Left kidney (tissue), 2 donors: Measurements from ENCODE around the gene RASAL2. TPM values are rescaled to one million over a fixed set of nuclear protein-coding genes. Genes with fewer than 3 reads are reported as not detected.

Source experiments
- DNase-seq: peaks from one replicate; pipeline ENCODE4 v3.0.0-alpha.2; 2013
- polyA plus RNA-seq: library from polyadenylated mRNA; unstranded; fragments of 120-200 nt; gene quantifications from one replicate; pipeline ENCODE4 v1.2.1, GENCODE V29; 2013; ENCODE audit not compliant: insufficient read length

Gene RASAL2
- polyA plus RNA-seq, 1 donor, result 22.1 TPM

GRCh38 chr1:178452013-178452412 is 358.1 kb downstream of the RASAL2 start:
- DNase-seq, result no peak

- DNase-seq, result no peak
Observed at GRCh38 chr1:178456472-178456871, 362.6 kb downstream of the RASAL2 start.

- DNase-seq, result no peak
Observed at GRCh38 chr1:178457651-178458050, 363.7 kb downstream of the RASAL2 start.

GRCh38 chr1:178458203-178458602 is 364.3 kb downstream of the RASAL2 start:
- no peak for DNase-seq

GRCh38 chr1:178461104-178461503 is 367.2 kb downstream of the RASAL2 start:
- DNase-seq, result no peak

GRCh38 chr1:178461701-178462100 is 367.8 kb downstream of the RASAL2 start:
- DNase-seq, result no peak

GRCh38 chr1:178464141-178464540 is 370.2 kb downstream of the RASAL2 start:
- no peak for DNase-seq

GRCh38 chr1:178464566-178464965 is 370.7 kb downstream of the RASAL2 start:
- DNase-seq, result no peak

GRCh38 chr1:178465011-178465410 is 371.1 kb downstream of the RASAL2 start:
- no peak for DNase-seq

GRCh38 chr1:178467837-178468236 is 373.9 kb downstream of the RASAL2 start:
- no peak for DNase-seq

GRCh38 chr1:178470411-178470960 is 376.6 kb downstream of the RASAL2 start:
- DNase-seq, result peak; percentile 72

- no peak for DNase-seq
Observed at GRCh38 chr1:178472531-178472930, 378.6 kb downstream of the RASAL2 start.

- no peak for DNase-seq
Observed at GRCh38 chr1:178477373-178477772, 383.5 kb downstream of the RASAL2 start.

GRCh38 chr1:178477841-178478240 is 383.9 kb downstream of the RASAL2 start:
- no peak for DNase-seq

- no peak for DNase-seq
Observed at GRCh38 chr1:178483251-178483957, 389.5 kb downstream of the RASAL2 start.

- DNase-seq, result no peak
Observed at GRCh38 chr1:178484698-178485225, 390.9 kb downstream of the RASAL2 start.

- no peak for DNase-seq
Observed at GRCh38 chr1:178485541-178485981, 391.7 kb downstream of the RASAL2 start.

GRCh38 chr1:178486100-178487069 is 392.5 kb downstream of the RASAL2 start:
- no peak for DNase-seq

GRCh38 chr1:178487070-178487615 is 393.2 kb downstream of the RASAL2 start:
- no peak for DNase-seq

- no peak for DNase-seq
Observed at GRCh38 chr1:178488393-178488792, 394.5 kb downstream of the RASAL2 start.

- DNase-seq, result no peak
Observed at GRCh38 chr1:178489399-178489798, 395.5 kb downstream of the RASAL2 start.

- no peak for DNase-seq
Observed at GRCh38 chr1:178490136-178490535, 396.2 kb downstream of the RASAL2 start.
